ENCODE measurements around the gene RNF144B. TPM values are rescaled to one million over a fixed set of nuclear protein-coding genes. Genes with fewer than 3 reads are reported as not detected.

The RNF144B gene
- 0.45 and 1.4 TPM in 2 replicates for polyA plus RNA-seq

GRCh38 chr6:18387061-18387721, at the start of gene RNF144B:
Gene RNF144B (plus strand): TSS chr6:18387350. CDS start chr6:18399535, 12,185 bp downstream.

Other genes with a start within 250 kb of the RNF144B start
- gene TPMT, start 232.3 kb upstream of the RNF144B start, polyA plus RNA-seq, result 16.4 TPM in 2 replicates
- 11.2 and 11.8 TPM in 2 replicates for gene KDM1B, start 231.9 kb upstream of the RNF144B start, polyA plus RNA-seq
- 13.7 and 22.2 TPM in 2 replicates for gene DEK, start 122.8 kb upstream of the RNF144B start, polyA plus RNA-seq

Measured in Purkinje cell (primary cell).